ENCODE measurements around the gene TAGLN2.

TAGLN2 gene

DNA sequence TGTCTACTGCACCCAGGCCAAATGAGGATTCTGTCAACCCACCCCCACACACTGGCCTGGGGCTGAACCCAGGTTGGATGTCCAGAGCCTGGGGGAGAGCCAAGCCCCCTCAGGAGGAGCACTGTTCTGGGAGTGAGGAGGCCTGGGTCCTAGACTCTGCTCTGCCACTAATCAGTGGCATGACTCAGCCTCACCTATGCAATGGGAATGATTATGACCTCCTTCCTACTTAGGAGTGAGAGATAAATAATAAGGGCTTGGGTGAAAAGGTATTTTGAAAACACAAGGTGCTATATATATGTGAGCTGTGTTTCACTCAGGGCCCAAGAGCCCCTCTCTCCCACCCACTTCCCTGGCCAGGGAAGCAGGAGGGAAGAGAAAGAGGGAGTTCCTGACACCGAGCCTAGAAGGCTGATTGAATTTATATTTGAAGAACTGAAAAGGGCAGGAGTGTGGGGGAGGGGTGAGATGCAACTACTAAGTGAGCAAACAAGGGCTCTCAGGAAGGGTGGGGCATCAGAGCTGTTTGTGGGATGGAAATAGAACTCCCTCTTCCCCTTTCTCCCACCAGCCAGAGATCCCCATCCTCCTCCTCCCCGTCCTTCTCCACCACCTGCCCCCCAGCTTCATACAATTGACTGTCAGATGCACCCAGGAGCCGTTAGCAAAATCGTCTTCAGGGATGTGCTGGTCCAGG, 11.9 kb upstream of the TAGLN2 start:
- Histone ChIP-seq H3K4me2 (ENCODE audit: low read length) (no peak overlapping the region), H3K27ac (no peak overlapping the region), H2AFZ (no peak overlapping the region), H3K9me3 (ENCODE audit: control insufficient read depth, low read length) (no peaks in the 10 kb centered on the region), H3K9ac (no peak overlapping the region), H3K4me3 (ENCODE audit: low read depth, low read length) (no peak overlapping the region), H3K79me2 (no peaks in the 10 kb centered on the region), H3K36me3 (ENCODE audit: control insufficient read depth, insufficient read depth, low read length) (no peaks in the 10 kb centered on the region), H3K27me3 (ENCODE audit: control insufficient read depth, insufficient read depth, low read length) (no peaks in the 10 kb centered on the region), H3K4me1 (peaks cover 4% of the 10 kb centered on the region)
- TF ChIP-seq, protein P1, sequence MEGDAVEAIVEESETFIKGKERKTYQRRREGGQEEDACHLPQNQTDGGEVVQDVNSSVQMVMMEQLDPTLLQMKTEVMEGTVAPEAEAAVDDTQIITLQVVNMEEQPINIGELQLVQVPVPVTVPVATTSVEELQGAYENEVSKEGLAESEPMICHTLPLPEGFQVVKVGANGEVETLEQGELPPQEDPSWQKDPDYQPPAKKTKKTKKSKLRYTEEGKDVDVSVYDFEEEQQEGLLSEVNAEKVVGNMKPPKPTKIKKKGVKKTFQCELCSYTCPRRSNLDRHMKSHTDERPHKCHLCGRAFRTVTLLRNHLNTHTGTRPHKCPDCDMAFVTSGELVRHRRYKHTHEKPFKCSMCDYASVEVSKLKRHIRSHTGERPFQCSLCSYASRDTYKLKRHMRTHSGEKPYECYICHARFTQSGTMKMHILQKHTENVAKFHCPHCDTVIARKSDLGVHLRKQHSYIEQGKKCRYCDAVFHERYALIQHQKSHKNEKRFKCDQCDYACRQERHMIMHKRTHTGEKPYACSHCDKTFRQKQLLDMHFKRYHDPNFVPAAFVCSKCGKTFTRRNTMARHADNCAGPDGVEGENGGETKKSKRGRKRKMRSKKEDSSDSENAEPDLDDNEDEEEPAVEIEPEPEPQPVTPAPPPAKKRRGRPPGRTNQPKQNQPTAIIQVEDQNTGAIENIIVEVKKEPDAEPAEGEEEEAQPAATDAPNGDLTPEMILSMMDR (IDR thresholded peaks at IDR 0.05) = no peak

DNA sequence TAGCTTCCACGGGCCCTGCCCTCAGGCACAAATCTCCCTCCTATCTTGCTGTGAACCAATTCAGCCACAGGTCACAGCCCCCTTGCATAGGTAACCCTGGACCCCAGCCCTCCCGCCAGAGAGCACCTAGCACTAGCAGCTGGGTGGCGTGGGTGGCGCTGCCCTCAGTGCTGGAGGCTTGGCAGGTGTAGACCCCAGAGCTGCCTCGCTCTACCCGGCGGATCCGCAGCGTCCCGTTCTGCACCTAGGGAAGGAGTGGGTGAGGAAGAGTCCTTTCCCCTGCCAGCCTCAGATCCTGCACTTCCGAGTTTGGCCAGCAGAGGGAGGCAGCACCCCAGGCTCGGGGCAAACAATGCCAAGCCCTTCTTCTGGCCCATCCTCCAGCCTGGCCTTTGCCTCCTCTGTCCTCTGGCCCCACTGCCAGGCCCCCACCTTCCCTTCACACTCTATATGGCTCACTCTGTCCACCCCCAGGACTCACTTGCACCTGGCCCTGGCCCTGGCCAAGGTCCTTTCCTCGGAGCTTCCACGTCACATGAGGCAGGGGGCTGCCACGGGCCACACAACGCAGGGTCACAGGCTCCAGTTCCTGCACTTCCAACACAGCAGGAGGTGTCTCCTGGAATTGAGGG, 11.1 kb upstream of the TAGLN2 start:
- H2AFZ ChIP-seq = no peak overlapping the region
- H3K9me3 ChIP-seq (ENCODE audit: control insufficient read depth, low read length) = no peaks in the 10 kb centered on the region
- no peaks in the 10 kb centered on the region for H3K79me2 ChIP-seq
- no peak overlapping the region for H3K4me2 ChIP-seq (ENCODE audit: low read length)
- no peak overlapping the region for H3K27ac ChIP-seq
- TF ChIP-seq, protein P1 (IDR thresholded peaks at IDR 0.05) = peak; percentile 86
- no peaks in the 10 kb centered on the region for H3K27me3 ChIP-seq (ENCODE audit: control insufficient read depth, insufficient read depth, low read length)
- no peak overlapping the region for H3K4me3 ChIP-seq (ENCODE audit: low read depth, low read length)
- H3K9ac ChIP-seq = no peak overlapping the region
- peaks cover 4% of the 10 kb centered on the region for H3K4me1 ChIP-seq
- no peaks in the 10 kb centered on the region for H3K36me3 ChIP-seq (ENCODE audit: control insufficient read depth, insufficient read depth, low read length)

DNA sequence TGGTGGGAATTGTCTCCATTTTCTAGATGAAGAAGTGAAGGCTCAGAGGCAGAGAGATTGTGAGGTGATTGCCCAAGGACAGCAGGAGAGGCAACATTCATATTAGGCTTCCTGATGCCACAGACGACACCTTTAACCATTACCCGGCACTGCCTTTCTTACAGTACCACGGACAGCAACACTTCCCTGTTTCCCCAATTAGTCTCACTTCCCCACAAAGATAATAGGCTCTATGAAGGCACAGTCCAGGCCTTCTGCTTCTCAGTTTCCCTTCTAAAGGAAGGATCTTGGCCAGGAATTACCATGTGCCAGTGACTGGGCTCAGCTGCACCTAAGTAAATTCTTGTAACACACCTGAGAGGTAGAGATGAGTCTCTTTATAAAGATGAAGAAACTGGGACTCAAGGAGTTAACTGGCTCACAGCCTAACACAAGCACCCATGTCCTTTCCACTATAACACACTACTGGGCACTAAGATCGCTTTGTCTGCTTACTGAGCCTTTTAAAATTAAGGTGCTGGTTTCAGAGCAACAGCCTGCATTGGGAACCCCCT, 10.5 kb upstream of the TAGLN2 start:
- no peaks in the 10 kb centered on the region for H3K36me3 ChIP-seq (ENCODE audit: control insufficient read depth, insufficient read depth, low read length)
- TF ChIP-seq, protein P1 (IDR thresholded peaks at IDR 0.05) = no peak
- no peaks in the 10 kb centered on the region for H3K27me3 ChIP-seq (ENCODE audit: control insufficient read depth, insufficient read depth, low read length)
- H2AFZ ChIP-seq = no peak overlapping the region
- H3K27ac ChIP-seq = no peak overlapping the region
- H3K79me2 ChIP-seq = no peaks in the 10 kb centered on the region
- no peak overlapping the region for H3K4me3 ChIP-seq (ENCODE audit: low read depth, low read length)
- no peak overlapping the region for H3K4me2 ChIP-seq (ENCODE audit: low read length)
- H3K9ac ChIP-seq = no peak overlapping the region
- H3K4me1 ChIP-seq = peaks cover 4% of the 10 kb centered on the region
- H3K9me3 ChIP-seq (ENCODE audit: control insufficient read depth, low read length) = no peaks in the 10 kb centered on the region

DNA sequence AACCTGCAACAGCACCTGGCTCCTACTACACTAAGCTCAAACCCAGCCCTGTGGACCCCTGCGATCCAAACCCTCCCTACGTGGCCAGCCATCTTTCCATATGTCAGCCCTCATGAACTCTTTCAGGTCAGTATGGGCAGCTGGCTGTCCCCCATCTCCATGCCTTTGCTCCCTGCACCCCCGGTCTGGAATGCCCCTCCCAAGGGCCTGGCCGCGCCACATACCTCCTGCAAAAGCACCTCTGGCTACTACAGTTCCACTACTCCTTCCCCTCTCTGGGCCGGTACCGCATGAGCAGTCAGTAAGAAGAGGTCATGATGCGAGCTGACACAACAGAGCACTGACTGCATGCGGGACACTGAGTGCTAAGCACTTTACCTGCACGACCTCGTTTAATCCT, 10.0 kb upstream of the TAGLN2 start:
- Histone ChIP-seq H3K9ac (no peak overlapping the region), H3K36me3 (ENCODE audit: control insufficient read depth, insufficient read depth, low read length) (no peaks in the 10 kb centered on the region), H3K27ac (no peak overlapping the region), H3K4me2 (ENCODE audit: low read length) (no peak overlapping the region), H3K9me3 (ENCODE audit: control insufficient read depth, low read length) (no peaks in the 10 kb centered on the region), H3K79me2 (no peaks in the 10 kb centered on the region), H2AFZ (no peak overlapping the region), H3K4me3 (ENCODE audit: low read depth, low read length) (no peak overlapping the region), H3K27me3 (ENCODE audit: control insufficient read depth, insufficient read depth, low read length) (no peaks in the 10 kb centered on the region), H3K4me1 (peaks cover 4% of the 10 kb centered on the region)
- TF ChIP-seq, protein P1 (IDR thresholded peaks at IDR 0.05) = no peak

All from parathyroid adenoma (tissue), 2 donors.